Osteoblast (primary cell): ENCODE results near the gene PRAMEF33. TPM values are rescaled to one million over a fixed set of nuclear protein-coding genes. Genes with fewer than 3 reads are reported as not detected.
"Not testable (repeated sequence)": the region's sequence is repeated elsewhere in the genome, so short reads cannot be mapped to it uniquely, and the experiment has no call there.

Experiments
- DNase-seq: peaks from one replicate; pipeline ENCODE4 v3.0.0; 2011; ENCODE audit warnings: low spot score, mixed read lengths; ENCODE audit not compliant: insufficient read length; ENCODE audit errors: missing footprints
- H2AFZ ChIP-seq: 2 replicates; pipeline ENCODE4 v1.6.0; 2011; ENCODE audit warnings: mild to moderate bottlenecking, low read length
- H3K27ac ChIP-seq: 2 replicates; pipeline ENCODE4 v1.5.1; 2011; ENCODE audit warnings: mild to moderate bottlenecking, low read depth, low read length, moderate library complexity
- H3K27me3 ChIP-seq: 2 replicates; pipeline ENCODE4 v1.6.0; 2012; ENCODE audit warnings: mild to moderate bottlenecking, control low read depth, inconsistent platforms, low read length, moderate library complexity; ENCODE audit not compliant: insufficient read depth
- H3K36me3 ChIP-seq: 2 replicates; pipeline ENCODE4 v1.5.1; 2011; ENCODE audit warnings: mild to moderate bottlenecking, low read length, control low read depth, moderate library complexity; ENCODE audit not compliant: insufficient read depth
- H3K4me1 ChIP-seq: 2 replicates; pipeline ENCODE4 v1.5.1; 2011; ENCODE audit warnings: mild to moderate bottlenecking, low read length, control low read depth, moderate library complexity; ENCODE audit not compliant: insufficient read depth
- H3K4me2 ChIP-seq: 2 replicates; pipeline ENCODE4 v1.6.0; 2011; ENCODE audit warnings: mild to moderate bottlenecking, low read length; ENCODE audit not compliant: insufficient read depth
- H3K4me3 ChIP-seq: fragments of 200-600 bp; sonication (generic); 3 replicates; pipeline ENCODE4 v1.5.1; 2012; ENCODE audit warnings: mild to moderate bottlenecking, low read length, inconsistent platforms; ENCODE audit not compliant: insufficient read depth
- H3K79me2 ChIP-seq: 2 replicates; pipeline ENCODE4 v1.6.0; 2012; ENCODE audit warnings: mild to moderate bottlenecking, low read length, control low read depth, inconsistent platforms; ENCODE audit not compliant: insufficient read depth
- H3K9me3 ChIP-seq: 2 replicates; pipeline ENCODE4 v1.5.1; 2011; ENCODE audit warnings: low read depth, low read length, control low read depth
- H4K20me1 ChIP-seq: 2 replicates; pipeline ENCODE4 v1.6.0; 2012; ENCODE audit warnings: mild to moderate bottlenecking, low read length, control low read depth; ENCODE audit not compliant: insufficient read depth
- CTCF ChIP-seq: IDR thresholded peaks from 2 replicates; pipeline ENCODE4 v1.5.1; 2011; ENCODE audit warnings: mild to moderate bottlenecking, low read depth, low read length, moderate library complexity; ENCODE audit errors: extremely low read depth
- total RNA-seq: library from RNA; depleted of rRNA; stranded (reverse); fragments of >200 nt; gene quantifications from 2 replicates; pipeline ENCODE4 v1.2.3, GENCODE V29; 2012

PRAMEF33 gene
- total RNA-seq, 1 donor = not detected

GRCh38 chr1:13302197-13302596 is 1.1 kb upstream of the PRAMEF33 start:
- H2AFZ ChIP-seq, H3K4me2 ChIP-seq, H4K20me1 ChIP-seq, H3K9me3 ChIP-seq, H3K79me2 ChIP-seq, H3K4me1 ChIP-seq, DNase-seq, H3K27me3 ChIP-seq, H3K4me3 ChIP-seq, H3K27ac ChIP-seq, H3K36me3 ChIP-seq: not testable (repeated sequence)

- DNase-seq, H3K79me2 ChIP-seq: not testable (repeated sequence)
Observed at GRCh38 chr1:13315281-13315680, 11.9 kb downstream of the PRAMEF33 start, which contains the start of gene PRAMEF15. TSS of gene PRAMEF15 (plus strand) at chr1:13315581. CDS start at chr1:13318408, 2,827 bp downstream.

GRCh38 chr1:13342496-13342895 is 39.2 kb downstream of the PRAMEF33 start:
- not testable (repeated sequence) for H4K20me1 ChIP-seq, H3K36me3 ChIP-seq, H3K4me2 ChIP-seq, H3K4me1 ChIP-seq, DNase-seq, H3K4me3 ChIP-seq, H3K27ac ChIP-seq, H3K9me3 ChIP-seq, H3K27me3 ChIP-seq, H2AFZ ChIP-seq, H3K79me2 ChIP-seq

More at GRCh38 chr1:13315281-13315680, 11.9 kb downstream of the PRAMEF33 start, which contains the start of gene PRAMEF15:
- not testable (repeated sequence) for H3K9me3 ChIP-seq, H3K36me3 ChIP-seq, H2AFZ ChIP-seq, H3K4me1 ChIP-seq, H3K4me3 ChIP-seq, H3K27ac ChIP-seq, H4K20me1 ChIP-seq, H3K4me2 ChIP-seq, H3K27me3 ChIP-seq

- H4K20me1 ChIP-seq, H3K36me3 ChIP-seq, H3K9me3 ChIP-seq, H3K27ac ChIP-seq, H3K4me3 ChIP-seq, H3K79me2 ChIP-seq, DNase-seq, H3K4me1 ChIP-seq, H2AFZ ChIP-seq, H3K4me2 ChIP-seq, H3K27me3 ChIP-seq: not testable (repeated sequence)
Observed at GRCh38 chr1:13347034-13347433, 43.7 kb downstream of the PRAMEF33 start, which contains the start of gene PRAMEF14. TSS of gene PRAMEF14 (minus strand) at chr1:13347134. CDS start at chr1:13345314, 1,820 bp downstream.

- not testable (repeated sequence) for H3K79me2 ChIP-seq, DNase-seq, H3K9me3 ChIP-seq, H3K4me3 ChIP-seq, H4K20me1 ChIP-seq, H3K4me1 ChIP-seq, H3K27ac ChIP-seq, H3K36me3 ChIP-seq, H3K27me3 ChIP-seq, H2AFZ ChIP-seq, H3K4me2 ChIP-seq
Observed at GRCh38 chr1:13353476-13353875, 50.1 kb downstream of the PRAMEF33 start.

- not testable (repeated sequence) for DNase-seq, H3K4me1 ChIP-seq, H4K20me1 ChIP-seq
Observed at GRCh38 chr1:13354475-13354874, 51.1 kb downstream of the PRAMEF33 start.

GRCh38 chr1:13356774-13357173 is 53.4 kb downstream of the PRAMEF33 start:
- H2AFZ ChIP-seq, H3K79me2 ChIP-seq, H3K27ac ChIP-seq, H3K9me3 ChIP-seq, H3K4me1 ChIP-seq, H3K27me3 ChIP-seq, DNase-seq, H4K20me1 ChIP-seq, H3K4me3 ChIP-seq, H3K4me2 ChIP-seq, H3K36me3 ChIP-seq: not testable (repeated sequence)
- peak; percentile 40 for TF ChIP-seq CTCF

More at GRCh38 chr1:13354475-13354874, 51.1 kb downstream of the PRAMEF33 start:
- H3K27ac ChIP-seq, H3K4me3 ChIP-seq, H3K4me2 ChIP-seq, H3K36me3 ChIP-seq, H2AFZ ChIP-seq, H3K27me3 ChIP-seq, H3K79me2 ChIP-seq, H3K9me3 ChIP-seq: not testable (repeated sequence)
